D341Med (cell line): ENCODE measurements around the gene ASF1A.

Source experiments
- DNase-seq: peaks from one replicate; pipeline ENCODE4 v3.0.0; 2012; ENCODE audit warnings: low spot score

ASF1A gene

GRCh38 chr6:118913161-118913560, 19.2 kb downstream of the ASF1A start:
- peak; percentile 29 for DNase-seq

GRCh38 chr6:118914598-118914997, 20.6 kb downstream of the ASF1A start:
- DNase-seq = no peak

GRCh38 chr6:118917546-118918328, 23.8 kb downstream of the ASF1A start:
- no peak for DNase-seq

- DNase-seq = no peak
Observed at GRCh38 chr6:118918329-118918725, 24.4 kb downstream of the ASF1A start.

GRCh38 chr6:118921084-118921483, 27.1 kb downstream of the ASF1A start:
- no peak for DNase-seq

- no peak for DNase-seq
Observed at GRCh38 chr6:118923035-118923434, 29.1 kb downstream of the ASF1A start.

- no peak for DNase-seq
Observed at GRCh38 chr6:118930680-118931079, 36.7 kb downstream of the ASF1A start.

GRCh38 chr6:118931436-118931835, 37.5 kb downstream of the ASF1A start:
- no peak for DNase-seq

GRCh38 chr6:118932421-118932820, 38.5 kb downstream of the ASF1A start:
- no peak for DNase-seq

GRCh38 chr6:118933855-118934460, 40.0 kb downstream of the ASF1A start:
- DNase-seq = no peak

GRCh38 chr6:118934461-118935330, 40.7 kb downstream of the ASF1A start, which contains the start of gene MCM9:
MCM9 (minus strand) TSS chr6:118935159; CDS start chr6:118931723, 3,436 bp downstream.
- DNase-seq = peak; percentile 97

GRCh38 chr6:118935331-118935668, 41.3 kb downstream of the ASF1A start:
- no peak for DNase-seq

- DNase-seq = no peak
Observed at GRCh38 chr6:118935978-118936703, 42.2 kb downstream of the ASF1A start.

- DNase-seq = no peak
Observed at GRCh38 chr6:118939683-118940082, 45.7 kb downstream of the ASF1A start.

- DNase-seq = no peak
Observed at GRCh38 chr6:118940770-118941169, 46.8 kb downstream of the ASF1A start.

- DNase-seq = no peak
Observed at GRCh38 chr6:118945217-118945616, 51.3 kb downstream of the ASF1A start.

- no peak for DNase-seq
Observed at GRCh38 chr6:118952683-118953082, 58.7 kb downstream of the ASF1A start.

GRCh38 chr6:118953391-118953790, 59.4 kb downstream of the ASF1A start:
- no peak for DNase-seq
